HG03442 (cell line): ENCODE data around the gene GNL1.
"Not testable (repeated sequence)": the region's sequence is repeated elsewhere in the genome, so short reads cannot be mapped to it uniquely, and the experiment has no call there.

ENCODE experiments used
- ATAC-seq: cut with Tn5 transposase; IDR thresholded peaks from one replicate; pipeline ENCODE4 v1.9.1; 2021; ENCODE audit warnings: mild to moderate bottlenecking, moderate library complexity; ENCODE audit not compliant: unreplicated experiment

Gene GNL1, protein sequence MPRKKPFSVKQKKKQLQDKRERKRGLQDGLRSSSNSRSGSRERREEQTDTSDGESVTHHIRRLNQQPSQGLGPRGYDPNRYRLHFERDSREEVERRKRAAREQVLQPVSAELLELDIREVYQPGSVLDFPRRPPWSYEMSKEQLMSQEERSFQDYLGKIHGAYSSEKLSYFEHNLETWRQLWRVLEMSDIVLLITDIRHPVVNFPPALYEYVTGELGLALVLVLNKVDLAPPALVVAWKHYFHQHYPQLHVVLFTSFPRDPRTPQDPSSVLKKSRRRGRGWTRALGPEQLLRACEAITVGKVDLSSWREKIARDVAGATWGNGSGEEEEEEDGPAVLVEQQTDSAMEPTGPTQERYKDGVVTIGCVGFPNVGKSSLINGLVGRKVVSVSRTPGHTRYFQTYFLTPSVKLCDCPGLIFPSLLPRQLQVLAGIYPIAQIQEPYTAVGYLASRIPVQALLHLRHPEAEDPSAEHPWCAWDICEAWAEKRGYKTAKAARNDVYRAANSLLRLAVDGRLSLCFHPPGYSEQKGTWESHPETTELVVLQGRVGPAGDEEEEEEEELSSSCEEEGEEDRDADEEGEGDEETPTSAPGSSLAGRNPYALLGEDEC

GRCh38 chr6:30556066-30556905 is at the start of gene GNL1:
Gene GNL1, minus strand, starts transcription at chr6:30556489. Its CDS starts 286 bp downstream, at chr6:30556203.
- ATAC-seq: peak; percentile 79

- ATAC-seq: no peak
Observed at GRCh38 chr6:30603961-30604360, 47.7 kb upstream of the GNL1 start.

- no peak for ATAC-seq
Observed at GRCh38 chr6:30601815-30602641, 45.7 kb upstream of the GNL1 start.

DNA sequence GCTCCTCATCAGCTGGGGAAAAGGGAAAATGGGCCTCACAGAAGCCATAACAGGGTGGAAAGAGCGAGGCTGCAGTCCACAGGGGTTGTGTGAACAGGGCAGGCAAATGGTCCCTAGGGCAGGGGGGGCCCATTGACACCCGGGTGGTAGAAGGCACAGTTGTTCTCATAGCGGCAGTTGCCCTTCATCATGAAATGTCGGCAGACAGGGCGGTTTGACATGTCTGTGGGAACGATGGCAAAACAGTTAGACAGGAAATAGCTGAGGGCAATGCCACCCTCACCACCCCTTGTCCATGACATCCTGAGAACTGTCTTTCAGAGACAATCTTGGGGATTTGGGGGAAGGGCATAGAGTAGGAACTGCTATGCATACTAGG is 45.1 kb upstream of the GNL1 start:
- no peak for ATAC-seq

DNA sequence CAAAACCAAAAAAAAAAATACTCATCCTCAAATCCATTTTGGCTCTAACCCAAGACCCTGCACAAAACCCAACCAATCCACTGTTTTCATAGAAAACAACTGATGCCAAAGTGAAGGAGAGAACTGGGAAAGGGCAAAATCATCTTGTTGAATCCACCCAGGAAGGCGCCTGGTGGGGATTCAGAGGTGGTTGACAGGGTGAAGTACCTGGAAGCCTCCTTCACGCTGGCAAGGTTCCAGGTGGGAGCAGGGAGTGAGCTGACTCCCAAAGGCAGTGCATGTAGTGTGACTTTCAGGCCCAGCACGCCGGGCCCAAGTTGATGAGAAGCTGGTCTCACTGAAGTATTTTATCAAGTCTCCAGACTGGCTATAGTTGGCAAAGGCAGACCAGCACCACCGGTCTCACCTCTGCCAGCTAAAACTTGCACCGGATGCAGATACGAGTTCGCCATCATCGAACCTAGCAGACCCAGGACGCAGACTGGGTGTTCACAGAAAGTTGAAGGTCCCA is 44.2 kb upstream of the GNL1 start:
- no peak for ATAC-seq

- no peak for ATAC-seq
Observed at GRCh38 chr6:30599625-30600324, 43.5 kb upstream of the GNL1 start.

DNA sequence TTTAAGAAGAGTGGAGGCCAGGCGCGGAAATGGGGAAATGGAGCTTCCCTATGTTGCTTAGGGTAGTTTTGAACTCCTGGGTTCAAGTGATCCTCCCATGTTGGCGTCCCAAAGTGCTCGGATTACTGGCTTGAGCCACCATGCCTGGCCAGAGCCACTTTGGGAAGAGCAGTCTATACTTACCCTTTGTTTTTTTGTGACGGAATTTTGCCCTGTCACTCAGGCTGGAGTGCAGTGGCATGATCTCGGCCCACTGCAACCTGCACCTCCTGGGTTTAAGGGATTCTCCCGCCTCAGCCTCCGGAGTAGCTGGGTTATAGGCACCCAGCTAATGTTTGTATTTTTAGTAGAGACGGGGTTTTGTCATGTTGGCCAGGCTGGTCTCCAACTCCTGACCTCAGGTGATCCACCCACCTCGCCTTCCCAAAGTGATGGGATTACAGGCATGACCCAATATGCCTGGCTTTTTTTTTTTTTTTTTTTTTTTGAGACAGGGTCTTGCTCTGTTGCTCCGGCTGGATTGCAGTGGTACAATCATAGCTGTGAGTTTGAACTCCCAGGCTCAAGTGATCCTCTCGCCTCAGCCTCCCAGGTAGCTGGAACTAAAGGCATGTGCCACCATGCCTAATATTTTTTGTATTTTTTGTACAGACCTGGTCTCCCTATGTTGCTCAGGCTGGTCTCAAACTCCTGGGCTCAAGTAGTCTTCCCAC is 42.8 kb upstream of the GNL1 start:
- no peak for ATAC-seq

GRCh38 chr6:30597315-30598144 is 41.2 kb upstream of the GNL1 start:
- not testable (repeated sequence) for ATAC-seq

GRCh38 chr6:30592287-30592686 is 36.0 kb upstream of the GNL1 start:
- no peak for ATAC-seq

DNA sequence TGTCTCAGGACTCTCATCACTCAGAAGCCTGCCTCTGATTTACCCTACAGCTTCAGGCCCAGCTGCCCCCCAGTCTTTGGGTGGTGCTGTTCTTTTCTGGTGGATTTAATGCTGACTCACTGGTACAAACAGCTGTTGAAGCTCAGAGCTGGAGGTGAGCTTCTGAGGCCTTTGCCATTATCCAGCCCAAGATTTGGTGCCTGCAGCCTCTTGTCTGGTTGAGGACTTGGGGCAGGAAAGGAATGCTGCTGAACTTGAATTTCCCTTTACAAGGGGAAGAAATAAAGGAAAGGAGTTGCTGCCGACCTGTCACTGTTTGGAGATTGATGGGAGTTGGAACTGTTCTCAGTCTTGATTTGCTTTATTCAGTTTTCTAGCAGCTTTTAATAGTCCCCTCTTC is 34.7 kb upstream of the GNL1 start:
- no peak for ATAC-seq

GRCh38 chr6:30590509-30590908 is 34.2 kb upstream of the GNL1 start:
- ATAC-seq: no peak

GRCh38 chr6:30589754-30590358 is 33.6 kb upstream of the GNL1 start:
- ATAC-seq: no peak

DNA sequence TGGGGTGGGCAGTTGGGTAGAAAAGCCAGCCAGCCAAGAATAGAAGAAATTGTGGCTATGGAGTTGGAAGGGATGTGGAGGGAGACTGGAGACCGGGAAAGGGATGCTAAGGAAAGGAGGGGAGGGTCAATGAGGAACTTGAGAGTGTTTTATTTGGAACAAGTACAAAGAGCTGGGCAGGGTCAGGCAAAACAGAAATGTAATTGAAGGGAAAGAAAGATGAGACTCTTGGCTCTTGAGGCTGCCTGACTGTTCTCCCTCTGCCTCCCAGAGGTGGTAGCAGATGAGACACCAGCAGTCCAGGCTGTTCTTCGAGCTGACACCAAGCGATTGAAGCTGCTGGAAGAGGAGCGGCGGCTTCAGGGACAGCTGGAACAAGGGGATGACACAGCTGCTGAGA is 27.6 kb upstream of the GNL1 start:
- ATAC-seq: no peak

DNA sequence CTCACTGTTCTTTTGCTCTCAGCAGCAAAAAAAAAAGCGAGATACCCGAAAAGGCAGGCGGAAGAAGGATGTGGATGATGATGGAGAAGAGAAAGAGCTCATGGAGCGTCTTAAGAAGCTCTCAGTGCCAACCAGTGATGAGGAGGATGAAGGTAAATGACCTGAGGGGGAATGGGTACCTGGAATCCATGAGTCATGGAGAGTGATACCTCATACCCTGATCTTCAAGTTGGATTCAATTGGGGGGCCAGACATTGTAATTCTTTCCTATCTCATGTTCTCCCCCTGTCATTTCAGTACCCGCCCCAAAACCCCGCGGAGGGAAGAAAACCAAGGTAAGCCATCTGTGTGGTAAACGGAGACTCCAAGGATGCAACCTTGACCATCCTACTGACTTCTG is 21.8 kb upstream of the GNL1 start:
- ATAC-seq: no peak

DNA sequence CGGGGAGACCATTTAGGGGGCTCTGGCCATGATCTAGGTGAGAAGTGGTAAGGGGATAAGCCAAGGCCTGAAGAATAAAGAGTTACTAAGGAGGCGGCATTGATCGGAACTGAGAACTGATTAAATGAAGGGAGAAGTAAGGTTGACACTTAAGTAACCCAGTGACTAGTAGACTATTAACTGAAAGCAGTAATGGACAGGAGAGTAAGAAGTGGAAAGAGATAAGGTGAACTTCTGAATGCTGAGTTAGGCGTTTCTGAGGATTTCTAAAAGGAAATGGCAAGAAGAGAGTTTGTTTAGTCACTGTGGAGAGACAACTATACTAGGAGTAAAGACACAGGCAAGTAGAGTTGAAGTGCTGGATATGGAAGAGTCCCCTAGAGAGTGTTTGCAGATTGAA is 16.8 kb upstream of the GNL1 start:
- ATAC-seq: no peak

- no peak for ATAC-seq
Observed at GRCh38 chr6:30572148-30572547, 15.9 kb upstream of the GNL1 start.

DNA sequence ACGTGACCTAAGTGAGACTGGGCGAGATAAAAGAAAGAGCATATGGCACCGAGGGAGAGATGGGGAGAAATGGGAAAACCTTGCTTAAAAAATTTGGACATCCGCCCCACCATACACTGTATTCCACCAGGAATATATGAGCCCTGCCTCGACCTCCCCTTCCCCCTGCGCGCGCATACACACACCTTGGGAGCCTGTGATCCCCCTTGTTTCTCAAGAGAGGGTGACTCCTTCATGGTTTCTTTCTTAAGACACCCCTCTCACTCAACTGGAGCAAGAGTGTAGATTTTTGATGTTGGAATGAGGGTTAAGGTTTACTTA is 15.4 kb upstream of the GNL1 start:
- ATAC-seq: no peak

GRCh38 chr6:30571075-30571761 is 14.9 kb upstream of the GNL1 start, which contains the start of gene ABCF1:
Gene ABCF1, plus strand, starts transcription at chr6:30571442. Its CDS starts 46 bp downstream, at chr6:30571488.
- ATAC-seq: peak; percentile 86
